ENCODE measurements around the gene TCF20.

The TCF20 gene

GRCh38 chr22:42282252-42282942, 11.9 kb upstream of the TCF20 start:
- no peak for DNase-seq (ENCODE audit: low spot score)

GRCh38 chr22:42281706-42282251, 11.3 kb upstream of the TCF20 start:
- no peak for DNase-seq (ENCODE audit: low spot score)

GRCh38 chr22:42281284-42281683, 10.8 kb upstream of the TCF20 start:
- no peak for DNase-seq (ENCODE audit: low spot score)

- no peak for DNase-seq (ENCODE audit: low spot score)
Observed at GRCh38 chr22:42280836-42281235, 10.4 kb upstream of the TCF20 start.

GRCh38 chr22:42280140-42280539, 9.7 kb upstream of the TCF20 start:
- DNase-seq (ENCODE audit: low spot score): no peak

- no peak for DNase-seq (ENCODE audit: low spot score)
Observed at GRCh38 chr22:42279425-42280020, 9.1 kb upstream of the TCF20 start.

GRCh38 chr22:42277988-42278776, 7.7 kb upstream of the TCF20 start:
- no peak for DNase-seq (ENCODE audit: low spot score)

GRCh38 chr22:42277232-42277753, 6.8 kb upstream of the TCF20 start:
- DNase-seq (ENCODE audit: low spot score): no peak

GRCh38 chr22:42275970-42276369, 5.5 kb upstream of the TCF20 start:
- no peak for DNase-seq (ENCODE audit: low spot score)

- DNase-seq (ENCODE audit: low spot score): no peak
Observed at GRCh38 chr22:42275176-42275575, 4.7 kb upstream of the TCF20 start.

- no peak for DNase-seq (ENCODE audit: low spot score)
Observed at GRCh38 chr22:42273855-42274451, 3.5 kb upstream of the TCF20 start.

- DNase-seq (ENCODE audit: low spot score): no peak
Observed at GRCh38 chr22:42272431-42272999, 2.1 kb upstream of the TCF20 start.

GRCh38 chr22:42271906-42272305, 1.5 kb upstream of the TCF20 start:
- no peak for DNase-seq (ENCODE audit: low spot score)

- no peak for DNase-seq (ENCODE audit: low spot score)
Observed at GRCh38 chr22:42271191-42271813, 849 bp upstream of the TCF20 start.

GRCh38 chr22:42270176-42270509, 310 bp downstream of the TCF20 start:
- no peak for DNase-seq (ENCODE audit: low spot score)

- DNase-seq (ENCODE audit: low spot score): peak; percentile 48
Observed at GRCh38 chr22:42269432-42270175, 849 bp downstream of the TCF20 start.

GRCh38 chr22:42268852-42269410, 1.5 kb downstream of the TCF20 start:
- DNase-seq (ENCODE audit: low spot score): no peak

GRCh38 chr22:42265321-42265720, 5.1 kb downstream of the TCF20 start:
- DNase-seq (ENCODE audit: low spot score): no peak

GRCh38 chr22:42263944-42264343, 6.5 kb downstream of the TCF20 start:
- DNase-seq (ENCODE audit: low spot score): no peak

GRCh38 chr22:42262964-42263363, 7.5 kb downstream of the TCF20 start:
- no peak for DNase-seq (ENCODE audit: low spot score)

GRCh38 chr22:42261296-42261695, 9.2 kb downstream of the TCF20 start:
- DNase-seq (ENCODE audit: low spot score): no peak
